ENCODE measurements around the gene CCND1.
"Not testable (repeated sequence)": the region's sequence is repeated elsewhere in the genome, so short reads cannot be mapped to it uniquely, and the experiment has no call there.

CCND1 gene

DNA sequence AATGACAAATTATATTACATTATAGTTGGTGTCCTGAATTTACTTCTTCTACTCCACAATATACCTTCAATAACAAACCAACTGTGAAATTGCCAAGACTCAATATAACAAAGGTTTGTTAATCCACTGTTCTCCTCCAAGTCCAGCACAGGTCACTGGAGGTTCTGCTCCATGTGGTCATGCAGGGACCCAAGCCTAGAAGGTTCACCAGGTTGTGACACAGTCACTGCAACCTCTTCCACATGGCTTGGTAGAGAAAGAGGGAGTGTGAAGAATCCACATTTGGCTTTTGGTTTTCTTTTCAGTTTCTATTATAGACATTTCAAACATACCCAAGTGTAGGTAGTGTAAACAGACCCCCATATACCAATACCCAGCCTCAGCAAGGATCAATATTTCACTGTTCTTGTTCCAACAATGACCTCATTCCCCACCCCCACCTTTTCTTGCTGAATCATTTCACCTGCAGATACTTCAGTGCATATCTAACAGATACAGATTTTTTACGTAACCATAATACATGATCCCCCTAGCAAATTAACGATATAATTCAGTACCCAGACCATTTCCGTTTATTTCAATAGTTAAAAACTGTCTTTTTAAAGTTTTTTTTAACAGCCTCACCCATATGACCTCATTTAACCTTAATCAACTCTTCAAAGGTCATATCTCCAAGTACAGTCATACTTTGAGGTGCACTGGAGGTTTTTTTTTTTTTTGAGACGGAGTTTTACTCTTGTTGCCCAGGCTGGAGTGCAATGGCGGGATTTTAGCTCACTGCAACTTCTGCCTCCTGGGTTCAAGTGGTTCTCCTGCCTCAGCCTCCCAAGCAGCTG lies 48.7 kb downstream of the CCND1 start:
- no peak for DNase-seq (ENCODE audit: low read depth in 3 of 3)

DNA sequence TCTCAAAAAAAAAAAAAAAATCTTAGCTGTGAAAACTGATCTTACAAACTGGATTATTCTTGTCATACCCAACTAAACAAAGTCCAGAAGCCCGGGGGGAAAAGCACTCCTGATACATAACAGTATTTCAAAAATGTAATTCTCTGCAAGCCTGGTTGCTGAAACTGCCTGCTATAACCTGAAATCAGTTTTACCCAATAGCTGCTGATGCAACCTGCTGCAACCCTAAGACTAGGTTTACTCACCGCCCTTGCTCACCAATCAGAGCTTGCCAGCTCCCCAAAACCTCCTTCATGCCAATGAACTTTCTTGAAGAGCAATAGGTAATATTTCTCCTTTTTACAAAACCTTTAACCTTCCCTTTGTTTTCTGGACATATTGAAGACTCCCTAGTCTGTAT lies 50.5 kb downstream of the CCND1 start:
- DNase-seq (ENCODE audit: low read depth in 3 of 3), result no peak

DNA sequence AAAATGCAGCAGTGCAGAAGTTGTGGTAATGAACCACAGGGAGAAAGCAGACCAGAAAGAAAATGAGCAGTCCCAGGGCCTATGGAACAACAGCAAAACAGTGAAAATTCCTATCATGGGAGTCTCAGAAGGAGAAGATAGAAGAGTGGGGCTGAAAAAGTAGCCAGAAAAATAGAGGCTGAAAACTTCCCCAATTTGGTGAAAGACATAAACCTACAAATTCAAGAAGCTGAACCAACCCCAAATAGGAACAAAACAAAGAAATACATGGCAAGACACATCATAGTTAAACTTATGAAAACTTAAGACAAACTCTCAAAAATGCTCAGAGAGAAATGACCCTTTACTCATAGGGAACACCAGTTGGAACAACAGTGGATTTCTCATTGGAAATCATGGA lies 51.5 kb downstream of the CCND1 start:
- no peak for DNase-seq (ENCODE audit: low read depth in 3 of 3)

DNA sequence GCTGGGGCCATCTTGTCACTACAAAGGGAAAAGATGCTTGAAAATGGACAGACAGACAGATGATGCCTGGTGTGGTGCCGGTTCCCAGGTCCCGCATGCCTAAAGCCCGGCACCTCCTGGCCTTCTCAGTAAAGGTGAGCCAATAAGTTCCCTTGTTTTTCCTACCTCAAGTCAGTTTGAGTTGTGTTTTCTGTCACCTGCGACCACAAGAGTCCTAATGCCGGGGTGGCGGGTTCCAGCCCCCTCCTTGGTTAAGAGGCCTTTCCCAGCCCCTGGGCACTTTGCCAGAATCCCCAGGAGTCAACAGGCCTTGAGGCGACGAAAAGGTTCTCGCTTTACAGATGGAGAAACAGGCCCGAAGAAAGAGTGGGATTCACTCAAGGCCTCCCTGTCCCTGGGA lies 53.8 kb downstream of the CCND1 start:
- DNase-seq (ENCODE audit: low read depth in 3 of 3), result no peak

DNA sequence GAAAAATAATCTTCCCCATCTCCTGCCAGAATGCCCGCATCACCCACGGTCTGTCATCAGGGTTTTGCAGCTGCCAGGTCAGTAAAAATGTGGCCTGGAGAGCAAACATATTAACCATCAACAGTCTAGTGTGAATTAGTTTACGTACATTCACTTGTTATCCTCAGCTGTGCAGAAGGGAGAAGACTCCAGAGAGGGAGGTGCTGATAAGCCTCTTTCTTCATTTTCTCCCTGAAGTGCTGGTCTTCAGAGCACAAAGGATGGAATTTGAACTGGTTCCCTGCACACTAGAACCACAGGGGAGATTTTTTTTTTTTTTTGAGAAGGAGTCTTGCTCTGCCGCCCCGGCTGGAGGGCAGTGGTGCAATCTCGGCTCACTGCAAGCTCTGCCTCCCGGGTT lies 54.6 kb downstream of the CCND1 start:
- no peak for DNase-seq (ENCODE audit: low read depth in 3 of 3)

DNA sequence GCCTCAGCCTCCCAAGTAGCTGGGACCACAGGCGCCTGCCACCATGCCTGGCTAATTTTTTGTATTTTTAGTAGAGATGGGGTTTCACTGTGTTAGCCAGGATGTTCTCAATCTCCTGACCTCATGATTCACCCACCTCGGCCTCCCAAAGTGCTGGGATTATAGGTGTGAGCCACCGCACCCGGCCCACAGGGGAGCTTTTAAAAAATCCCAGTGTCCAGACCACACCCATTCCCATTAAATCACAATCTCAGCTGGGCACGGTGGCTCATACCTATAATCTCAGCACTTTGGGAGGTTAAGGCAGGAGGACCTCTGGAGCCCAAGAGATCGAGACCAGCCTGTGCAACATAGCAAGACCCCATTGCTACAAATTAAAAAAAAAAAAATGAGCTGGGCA lies 55.0 kb downstream of the CCND1 start:
- DNase-seq (ENCODE audit: low read depth in 3 of 3), result not testable (repeated sequence)

DNA sequence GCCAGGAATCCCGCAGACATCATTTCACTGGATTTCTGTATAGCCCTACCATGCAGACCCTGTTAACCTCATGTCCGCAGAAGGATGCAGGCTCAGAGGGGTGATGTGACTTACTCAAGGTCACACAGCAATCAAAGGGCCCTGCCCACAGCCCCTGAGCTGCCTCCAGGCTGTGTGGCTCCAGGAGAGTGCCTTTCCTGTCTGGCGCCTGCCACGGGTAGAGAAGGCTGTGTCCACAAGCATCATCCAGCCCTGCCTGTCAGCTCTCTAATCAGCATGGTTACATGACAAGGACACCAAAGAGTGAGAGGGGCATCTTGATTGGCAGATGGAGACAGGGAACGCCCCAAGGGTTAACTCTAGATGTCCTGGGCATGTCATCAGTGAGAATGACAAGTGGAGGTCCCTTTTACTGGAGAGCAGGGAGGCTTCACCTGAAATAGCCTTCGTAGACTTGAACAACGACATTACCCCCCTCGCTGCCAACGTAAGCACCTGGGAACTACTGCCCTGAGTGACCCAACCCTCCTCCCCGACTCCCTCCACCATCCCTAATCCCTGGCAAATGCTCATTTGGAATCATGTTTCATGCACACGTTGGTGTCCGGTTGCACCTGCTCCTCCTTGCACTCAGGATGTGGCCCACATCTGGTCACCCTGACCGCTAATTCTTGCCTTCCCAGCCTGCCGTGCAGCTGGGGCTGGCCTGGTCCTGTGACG lies 56.0 kb downstream of the CCND1 start:
- DNase-seq (ENCODE audit: low read depth in 3 of 3), result no peak

DNA sequence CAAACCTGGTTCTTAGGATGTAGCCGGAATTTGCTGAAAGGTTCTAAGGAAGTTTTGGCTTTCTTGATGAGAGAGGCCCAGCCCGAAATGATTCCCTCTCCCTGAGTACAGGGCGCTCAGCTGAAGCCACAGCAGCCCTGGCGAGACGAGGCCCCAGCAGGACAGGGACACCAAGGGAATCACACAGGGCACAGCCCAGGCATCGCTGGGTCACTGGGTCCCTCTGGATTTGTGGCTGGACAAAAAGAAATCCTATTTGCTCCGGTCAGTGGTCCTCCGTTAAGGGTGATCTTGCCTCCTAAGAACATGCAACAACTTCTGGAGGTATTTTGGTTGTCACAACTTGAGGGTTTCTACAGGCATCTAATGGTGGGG lies 56.5 kb downstream of the CCND1 start:
- no peak for DNase-seq (ENCODE audit: low read depth in 3 of 3)

DNA sequence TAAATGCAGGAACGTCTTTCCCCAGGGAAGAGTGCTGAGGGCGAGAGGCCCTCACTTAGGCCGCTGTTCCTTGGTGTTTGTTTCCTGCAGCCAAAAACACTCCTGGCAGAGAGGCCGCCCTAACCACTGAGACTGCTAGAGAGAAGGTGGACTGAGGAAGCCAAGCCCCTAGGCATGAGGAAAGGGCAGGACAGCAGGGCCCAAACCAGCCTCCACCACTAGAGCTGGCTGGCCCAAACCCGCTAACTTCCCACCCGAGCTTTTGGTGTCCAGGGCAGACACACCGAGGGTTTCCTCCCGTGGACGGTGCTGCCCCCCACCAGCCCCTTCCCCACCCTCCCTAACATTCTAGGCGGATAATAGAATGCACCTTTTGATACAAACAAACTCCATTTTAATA lies 56.9 kb downstream of the CCND1 start:
- no peak for DNase-seq (ENCODE audit: low read depth in 3 of 3)

DNA sequence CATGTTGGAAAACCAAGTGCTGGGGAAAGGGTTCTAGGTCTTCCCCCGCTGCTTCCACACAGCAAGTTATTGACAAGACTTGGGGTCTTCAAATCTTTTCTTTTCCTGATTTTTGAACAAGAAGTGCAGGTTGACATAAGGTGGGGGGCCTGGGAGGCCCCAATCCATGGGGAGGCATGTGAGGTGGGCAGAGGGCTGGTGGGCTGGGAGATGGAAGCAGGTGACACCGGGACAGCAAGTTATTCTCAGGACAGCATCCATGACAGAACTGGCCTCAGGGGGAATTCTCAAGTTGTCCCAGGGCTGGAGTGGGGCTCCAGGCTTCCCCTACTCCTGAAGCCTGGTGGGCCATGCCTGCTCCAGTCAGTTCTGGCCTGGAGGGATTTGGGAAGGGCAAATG lies 57.4 kb downstream of the CCND1 start:
- no peak for DNase-seq (ENCODE audit: low read depth in 3 of 3)

DNA sequence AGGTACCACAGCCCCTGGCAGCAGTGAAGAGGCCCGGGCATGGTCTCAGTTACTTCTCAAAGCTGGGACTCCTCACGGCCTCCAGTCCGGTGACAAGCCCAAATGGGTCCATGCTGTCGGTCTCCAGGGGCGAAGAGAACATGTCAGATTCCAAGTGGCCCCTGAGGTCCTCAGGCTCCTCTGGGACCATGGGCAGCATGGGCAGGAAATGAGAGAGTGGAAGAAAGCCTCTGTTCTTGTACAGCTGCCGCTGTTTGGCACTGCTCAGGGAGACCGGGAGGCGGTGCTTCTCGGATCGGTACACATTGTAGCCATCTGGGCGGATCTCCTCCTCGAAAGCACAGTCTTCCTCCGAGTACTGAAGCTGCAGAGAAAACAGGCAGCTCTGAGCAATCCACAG lies 58.3 kb downstream of the CCND1 start:
- no peak for DNase-seq (ENCODE audit: low read depth in 3 of 3)

DNA sequence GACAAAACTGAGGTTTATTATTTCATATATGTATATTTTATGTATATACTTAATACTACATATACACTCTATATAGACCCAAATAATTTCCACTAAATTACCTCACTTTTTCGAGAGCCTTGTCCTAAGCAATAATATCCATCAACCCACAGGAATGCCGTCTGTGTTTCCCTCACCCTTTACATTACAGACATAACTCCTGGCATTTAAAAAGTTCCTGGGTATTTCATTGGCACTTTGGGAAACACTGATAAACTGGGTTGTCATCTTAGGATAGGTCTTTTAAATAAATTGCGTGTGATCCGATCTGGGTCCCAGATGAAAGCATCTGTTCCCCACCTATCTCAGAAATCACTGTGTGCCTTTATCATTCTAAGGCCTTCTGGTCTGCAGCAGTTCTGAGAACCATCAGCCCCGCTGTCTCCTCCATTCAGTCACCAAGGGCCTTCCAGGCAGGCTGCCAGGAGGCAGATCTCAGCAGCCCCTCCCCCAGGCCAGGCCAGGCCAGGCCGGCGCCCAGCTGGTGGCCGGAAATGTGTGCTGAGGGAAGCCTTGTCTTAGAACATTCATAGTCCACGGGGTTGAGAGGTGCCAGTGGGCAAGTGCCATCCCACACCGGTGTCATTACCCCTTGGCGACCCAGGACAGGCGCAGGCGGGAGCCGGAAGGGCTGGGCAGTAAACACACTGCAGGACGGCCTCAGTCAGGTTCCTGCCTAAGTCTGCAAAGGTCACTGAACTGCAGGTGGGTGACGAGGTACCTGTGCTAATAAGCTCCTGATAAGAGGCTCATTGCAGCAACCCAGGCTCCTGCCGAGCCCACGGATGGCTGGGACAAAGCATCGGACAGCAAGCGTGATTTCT lies 59.6 kb downstream of the CCND1 start:
- DNase-seq (ENCODE audit: low read depth in 3 of 3), result no peak

DNA sequence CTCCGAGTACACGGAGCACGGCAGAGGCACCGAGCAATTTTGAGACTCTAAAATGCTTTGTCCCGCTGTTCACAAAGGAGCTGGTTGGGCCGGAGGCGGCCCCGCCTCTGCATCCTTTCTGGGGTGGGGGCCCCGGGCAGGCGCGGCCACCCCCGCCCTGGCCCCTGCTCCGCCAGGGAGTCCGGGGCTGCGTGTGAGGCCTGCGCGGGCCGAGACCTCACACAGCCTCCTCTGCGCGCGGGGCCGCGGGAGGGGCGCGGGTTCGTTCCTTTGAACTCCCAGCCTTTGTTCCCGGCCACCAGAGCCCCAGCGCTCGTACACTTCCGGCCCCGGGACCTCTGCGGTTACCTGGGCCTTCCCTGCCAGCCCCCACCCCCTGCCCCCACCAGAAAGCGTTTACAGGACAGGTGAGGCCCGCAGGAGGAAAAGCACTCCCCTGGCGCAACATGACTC lies 61.3 kb downstream of the CCND1 start:
- DNase-seq (ENCODE audit: low read depth in 3 of 3), result no peak

DNA sequence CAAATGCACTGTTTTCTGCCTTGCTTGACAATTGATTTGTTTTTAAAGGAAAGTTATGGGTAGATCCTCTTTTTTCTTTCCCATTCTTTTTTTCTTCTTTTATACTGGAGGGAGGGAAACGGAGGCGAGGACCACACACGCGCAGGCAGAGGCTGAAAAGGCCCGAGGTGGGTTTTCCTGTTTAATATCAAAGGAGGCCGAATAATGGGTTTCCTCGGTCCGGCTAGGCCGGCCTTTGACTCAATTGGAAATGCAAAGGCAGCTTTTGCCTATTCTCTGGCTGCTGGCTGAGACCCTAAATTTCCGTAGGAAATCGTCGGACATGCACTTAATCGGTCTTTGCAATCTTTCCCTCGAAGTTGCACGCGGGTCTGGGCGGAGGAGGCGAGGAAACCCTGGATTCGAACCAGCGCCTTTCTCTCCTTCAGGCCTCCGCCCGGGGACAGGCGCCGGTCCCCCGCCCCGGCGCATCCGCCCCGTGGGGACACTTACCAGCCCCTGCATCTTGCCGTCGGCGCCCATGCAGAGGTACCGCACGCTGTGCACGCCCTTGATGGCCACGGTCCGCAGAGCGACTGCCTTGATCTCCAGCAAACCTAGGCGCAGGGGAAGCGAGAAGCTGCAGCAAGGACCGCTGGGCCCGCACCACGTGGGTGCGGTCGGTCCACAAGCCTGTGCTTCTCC lies 62.0 kb downstream of the CCND1 start:
- DNase-seq (ENCODE audit: low read depth in 3 of 3), result no peak

DNA sequence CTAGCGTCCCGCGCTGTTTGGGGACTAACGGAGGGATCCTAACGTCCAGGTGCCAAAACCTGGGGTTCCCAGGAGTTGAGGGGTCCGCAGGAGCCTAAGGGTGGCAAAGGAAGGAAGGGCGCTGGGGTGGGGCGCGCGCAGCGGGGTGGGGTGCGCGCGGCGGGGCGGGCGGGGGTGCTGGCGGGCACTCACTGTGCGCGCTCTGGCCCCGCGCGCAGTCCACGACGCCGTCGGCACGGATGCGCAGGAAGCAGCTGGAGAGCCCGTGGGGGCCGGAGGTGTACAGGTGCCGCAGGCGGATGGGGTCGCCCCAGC lies 62.5 kb downstream of the CCND1 start:
- DNase-seq (ENCODE audit: low read depth in 3 of 3), result no peak

All from stimulated activated CD4-positive, alpha-beta T cell treated with anti-CD3 and anti-CD28 coated beads, TNF-alpha, amount 100 ng/mL, for 4 hours (primary cell).